HG02763 (cell line): ENCODE data around the gene PODNL1.
A peak's percentile ranks its signal among the peaks of the same experiment; 100 is the strongest.

Experiments
- ATAC-seq: cut with Tn5 transposase; IDR thresholded peaks from one replicate; pipeline ENCODE4 v1.9.1; 2021; ENCODE audit warnings: mild to moderate bottlenecking, moderate library complexity; ENCODE audit not compliant: unreplicated experiment

PODNL1 gene, protein sequence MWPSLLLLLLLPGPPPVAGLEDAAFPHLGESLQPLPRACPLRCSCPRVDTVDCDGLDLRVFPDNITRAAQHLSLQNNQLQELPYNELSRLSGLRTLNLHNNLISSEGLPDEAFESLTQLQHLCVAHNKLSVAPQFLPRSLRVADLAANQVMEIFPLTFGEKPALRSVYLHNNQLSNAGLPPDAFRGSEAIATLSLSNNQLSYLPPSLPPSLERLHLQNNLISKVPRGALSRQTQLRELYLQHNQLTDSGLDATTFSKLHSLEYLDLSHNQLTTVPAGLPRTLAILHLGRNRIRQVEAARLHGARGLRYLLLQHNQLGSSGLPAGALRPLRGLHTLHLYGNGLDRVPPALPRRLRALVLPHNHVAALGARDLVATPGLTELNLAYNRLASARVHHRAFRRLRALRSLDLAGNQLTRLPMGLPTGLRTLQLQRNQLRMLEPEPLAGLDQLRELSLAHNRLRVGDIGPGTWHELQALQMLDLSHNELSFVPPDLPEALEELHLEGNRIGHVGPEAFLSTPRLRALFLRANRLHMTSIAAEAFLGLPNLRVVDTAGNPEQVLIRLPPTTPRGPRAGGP

DNA sequence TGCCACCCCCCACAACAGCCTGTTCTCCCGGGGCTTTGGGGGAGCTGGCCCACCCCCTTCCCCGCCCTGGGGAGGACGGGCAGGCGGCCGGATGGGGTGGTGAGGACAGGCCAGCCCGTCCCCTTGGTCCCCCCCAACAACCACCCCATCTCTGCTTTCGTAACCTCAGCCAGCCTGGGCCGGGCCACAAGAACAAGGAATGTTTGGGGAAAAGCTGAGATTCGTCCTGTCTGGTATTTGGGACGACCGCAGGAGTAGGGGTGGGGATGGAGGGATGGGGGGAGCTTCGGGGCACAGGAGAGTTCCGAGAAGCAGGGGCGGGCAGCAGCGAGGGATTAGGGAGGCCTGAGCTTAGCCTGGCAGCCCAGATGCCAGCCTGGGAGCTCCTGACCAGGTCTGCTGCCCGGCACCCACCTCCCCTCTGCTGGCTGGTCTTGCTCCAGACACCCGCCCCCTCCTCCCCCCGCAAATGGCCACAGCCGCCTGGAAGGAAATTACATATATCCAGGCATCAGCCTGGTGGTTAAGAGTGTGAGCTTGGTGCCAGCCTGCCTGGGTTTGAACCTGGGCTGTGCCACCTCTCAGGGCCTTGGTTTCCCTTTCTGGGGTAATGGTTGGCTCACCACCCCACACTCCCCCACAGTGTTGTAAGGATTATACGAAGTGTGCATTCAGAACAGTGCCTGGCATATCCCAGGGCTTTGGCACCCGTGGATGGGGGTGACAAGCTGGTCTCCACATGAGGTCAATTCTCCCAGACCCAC, at the start of gene PODNL1:
TSS of gene PODNL1 (minus strand) at position 117 of the 764 bp plus-strand sequence. CDS start 236 bp downstream, outside the sequence.
- ATAC-seq: no peak

DNA sequence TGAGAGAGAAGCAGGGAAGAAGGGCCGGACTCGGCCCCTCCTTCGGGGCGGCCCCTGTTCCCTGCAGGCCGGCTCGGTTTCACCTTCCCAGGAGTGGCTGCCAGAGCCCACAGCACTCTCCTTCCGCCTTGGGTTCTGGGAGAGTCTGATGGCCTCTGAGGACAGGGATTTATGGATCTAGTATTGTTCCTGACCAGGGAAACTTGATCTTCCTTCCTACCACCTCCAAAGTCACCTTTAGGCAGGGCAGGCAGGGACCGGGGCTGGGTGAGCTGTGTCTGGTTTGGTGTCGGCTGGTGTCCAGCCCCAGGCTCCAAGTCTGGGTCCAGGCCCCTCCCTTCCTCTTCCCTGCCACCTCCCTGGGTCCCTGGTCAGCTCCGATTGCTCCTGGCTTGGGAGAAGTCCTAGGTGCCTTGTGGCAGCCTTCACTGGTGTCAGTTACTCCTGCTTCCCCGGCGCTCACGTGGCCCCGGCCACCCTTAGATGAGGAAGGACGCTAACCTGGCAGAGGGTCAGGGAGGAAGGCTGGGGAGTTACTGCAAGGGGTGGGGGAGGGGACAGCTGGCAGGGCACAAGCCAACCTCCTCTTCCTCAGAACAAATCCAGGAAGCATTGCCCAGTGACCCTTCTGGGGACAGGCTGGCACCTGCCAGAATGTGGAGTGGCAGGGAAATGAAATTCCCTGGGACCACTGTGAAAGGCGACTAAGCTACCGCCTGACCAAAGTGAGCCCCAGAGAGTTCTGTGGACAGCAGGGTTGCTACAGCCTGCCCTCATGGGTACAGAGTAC, 49.1 kb upstream of the PODNL1 start:
- no peak for ATAC-seq

DNA sequence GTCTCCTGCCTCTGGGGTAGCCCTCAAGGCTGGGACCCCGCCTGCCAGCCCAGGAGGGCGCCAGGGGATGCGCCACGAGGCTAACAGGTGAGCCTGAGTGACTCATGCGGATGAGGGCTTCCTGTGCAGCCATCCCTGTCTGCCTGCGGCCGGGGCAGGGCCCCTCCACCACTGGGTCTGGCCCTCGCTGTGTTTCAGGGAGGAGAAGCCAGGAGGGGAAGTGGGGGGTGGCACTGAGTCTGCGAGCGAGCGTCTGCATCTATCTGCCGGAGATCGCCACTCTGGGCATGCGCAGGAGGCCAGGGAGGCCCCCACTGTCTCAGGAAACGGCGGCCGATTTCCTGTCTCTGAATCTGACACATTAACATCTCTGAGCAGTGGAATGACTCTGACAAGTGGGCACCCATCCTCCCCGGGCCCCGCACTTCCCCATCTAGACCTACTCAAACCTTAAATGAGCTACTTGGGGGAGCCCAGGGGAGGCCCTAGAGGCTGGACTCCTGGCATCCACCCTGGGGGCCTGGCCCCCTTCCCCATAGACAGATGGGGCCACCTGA, 48.2 kb upstream of the PODNL1 start:
- peak; percentile 79 for ATAC-seq

DNA sequence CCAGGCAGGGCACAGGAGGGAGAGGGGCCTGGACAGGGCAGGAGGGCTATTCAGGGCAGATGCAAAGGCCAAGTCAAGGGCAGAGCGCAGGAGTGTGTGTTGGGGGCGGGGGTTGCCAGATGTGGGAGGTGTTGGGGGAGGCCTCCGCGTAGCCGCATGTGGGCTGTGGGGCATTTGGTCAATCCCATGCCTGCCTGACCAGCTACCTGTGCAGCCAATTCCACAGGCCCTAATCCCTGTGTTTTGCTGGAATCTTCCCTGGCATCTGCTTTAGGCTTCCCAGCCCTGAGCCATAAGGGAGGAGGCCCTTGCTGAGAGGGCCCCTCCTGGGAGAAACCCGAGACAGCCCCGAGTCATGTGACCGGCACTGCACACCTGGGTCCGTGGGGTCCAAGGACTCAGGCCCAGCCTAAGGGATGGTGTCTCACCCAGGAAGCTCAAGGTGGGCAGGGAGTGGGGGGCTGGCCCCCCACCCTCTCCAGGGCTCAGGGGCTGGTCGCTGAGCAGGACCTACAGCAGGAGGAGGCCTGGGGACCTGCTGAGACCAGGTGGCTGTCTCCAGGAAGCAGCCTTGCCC, 47.6 kb upstream of the PODNL1 start:
- peak; percentile 16 for ATAC-seq

DNA sequence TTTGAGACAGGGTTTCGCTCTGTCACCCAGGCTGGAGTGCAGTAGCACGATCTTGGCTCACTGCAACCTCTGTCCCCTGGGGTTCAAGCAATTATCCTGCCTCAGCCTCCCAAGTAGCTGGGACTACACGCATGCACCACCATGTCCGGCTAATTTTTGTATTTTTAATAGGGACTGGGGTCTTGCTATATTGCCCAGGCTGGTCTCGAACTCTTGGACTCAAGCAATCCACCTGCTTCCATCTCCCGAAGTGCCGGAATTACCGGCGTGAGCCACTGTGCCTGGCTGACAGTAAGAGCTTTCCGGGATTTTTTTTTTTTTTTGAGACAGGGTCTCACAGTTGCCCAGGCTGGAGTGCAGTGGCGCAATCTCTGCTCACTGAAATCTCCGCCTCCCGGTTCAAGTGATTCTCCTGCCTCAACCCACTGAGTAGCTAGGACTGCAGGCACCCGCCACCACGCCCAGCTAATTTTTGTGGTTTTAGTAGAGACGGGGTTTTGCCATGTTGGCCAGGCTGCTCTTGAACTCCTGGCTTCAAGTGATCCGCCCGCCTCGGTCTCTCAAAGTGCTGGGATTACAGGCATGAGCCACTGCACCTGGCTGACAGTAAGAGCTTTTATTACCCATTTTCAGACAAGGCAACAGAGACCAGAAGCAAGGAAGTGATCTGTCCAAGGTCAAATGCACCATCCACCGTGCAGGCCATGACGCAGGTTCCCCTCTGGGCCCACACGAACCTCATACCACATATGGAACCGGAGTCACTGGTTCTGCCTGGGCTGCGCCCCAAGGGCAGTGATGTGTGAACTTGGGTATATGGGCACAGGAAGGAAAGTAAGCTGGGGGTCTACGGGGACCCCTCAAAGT, 46.9 kb upstream of the PODNL1 start:
- no peak for ATAC-seq

DNA sequence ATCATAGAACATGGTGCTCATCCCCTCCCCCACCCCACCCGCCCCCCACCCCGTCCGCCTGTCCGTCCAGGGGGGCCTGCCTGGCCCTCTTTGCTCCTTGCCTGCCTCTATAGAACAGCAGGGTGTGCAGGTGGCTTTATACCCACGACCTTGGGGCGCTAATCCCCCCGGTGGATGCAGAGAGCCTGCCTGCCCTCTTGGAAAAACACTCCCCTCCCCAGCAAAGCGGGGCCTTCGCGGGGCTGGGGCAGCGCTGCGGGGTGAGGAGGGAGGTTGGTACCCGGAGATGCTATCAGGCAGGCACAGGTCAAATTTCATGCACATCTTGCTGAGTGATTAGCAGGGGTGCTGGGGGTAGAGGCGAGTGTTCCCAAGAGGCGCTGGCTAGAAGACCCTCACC, 46.0 kb upstream of the PODNL1 start:
- no peak for ATAC-seq

DNA sequence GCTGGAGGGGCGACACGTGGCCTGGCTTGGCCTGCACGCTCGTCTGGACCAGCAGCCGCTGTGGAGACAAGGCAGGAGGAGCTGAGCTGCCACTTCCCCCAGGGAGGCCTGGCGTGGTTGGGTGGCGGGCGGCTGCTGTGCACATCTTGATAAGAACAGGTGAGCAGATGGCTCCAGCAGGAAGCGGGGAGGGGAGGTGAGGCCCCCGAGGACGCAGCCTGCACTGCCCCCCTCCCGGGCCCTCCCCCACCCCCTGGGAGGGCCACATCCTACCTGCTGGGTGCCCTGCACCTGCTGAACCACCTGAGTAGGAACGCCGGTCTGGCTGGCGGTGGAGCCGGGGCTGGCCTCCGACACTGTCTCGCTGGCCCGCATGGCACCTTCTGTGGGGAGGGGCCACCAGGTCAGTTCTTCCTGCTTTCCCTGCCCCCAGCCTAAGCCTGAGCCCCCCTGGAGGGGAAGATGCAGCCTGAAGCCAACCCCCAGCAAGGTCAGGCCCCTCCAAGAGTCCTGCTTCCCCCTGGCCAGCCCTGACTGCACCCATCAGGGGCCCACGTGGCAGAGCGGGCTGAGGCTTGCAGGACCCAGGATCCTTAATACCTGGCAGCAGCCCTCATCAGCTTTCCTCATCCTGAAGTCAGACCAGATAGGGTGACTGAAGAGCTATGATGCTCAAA, 45.1 kb upstream of the PODNL1 start:
- no peak for ATAC-seq

DNA sequence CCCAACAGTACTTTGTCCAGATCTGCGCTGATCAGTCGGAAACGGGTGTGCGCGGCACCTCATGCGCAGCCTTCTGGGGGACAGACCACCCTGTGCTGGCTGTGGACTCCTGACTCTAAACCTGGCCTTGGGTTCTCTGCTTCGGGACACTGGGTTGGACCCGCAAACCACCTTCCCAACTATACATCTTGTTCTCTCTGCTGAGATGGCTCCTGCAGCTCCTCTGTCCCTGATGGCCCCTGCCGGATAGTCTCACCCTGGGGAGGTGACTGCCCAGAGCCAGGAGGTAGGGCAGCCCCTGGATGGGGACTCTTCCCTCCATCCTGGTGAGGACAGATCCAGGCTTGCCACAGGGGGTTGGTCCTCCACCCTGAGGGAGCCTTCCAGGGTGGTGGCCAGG, 44.6 kb upstream of the PODNL1 start:
- ATAC-seq: no peak

DNA sequence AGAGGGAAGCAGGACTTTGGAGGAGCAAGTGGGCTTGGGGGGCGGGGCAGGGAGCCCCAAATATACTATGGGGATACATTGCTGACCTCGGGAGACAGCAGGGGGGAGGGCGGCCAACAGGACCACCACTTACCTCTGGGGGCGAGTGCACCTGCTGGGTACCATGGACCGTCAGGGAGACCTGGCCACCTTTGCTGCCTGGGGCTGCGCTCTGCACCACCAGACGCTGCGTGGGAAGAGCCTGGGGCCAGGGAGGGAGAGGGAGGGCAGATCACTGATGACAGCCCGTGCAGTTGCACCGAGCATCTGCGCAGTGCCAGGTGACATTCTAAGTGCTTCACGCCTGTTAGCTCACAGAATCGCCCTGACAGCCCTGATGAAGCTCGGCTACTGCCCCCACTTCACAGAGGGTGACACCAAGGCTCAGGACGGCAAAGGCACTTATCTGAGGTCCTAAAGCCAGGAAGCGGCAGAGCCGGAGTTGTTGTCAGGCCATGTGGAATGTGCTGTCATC, 43.8 kb upstream of the PODNL1 start:
- ATAC-seq: no peak

DNA sequence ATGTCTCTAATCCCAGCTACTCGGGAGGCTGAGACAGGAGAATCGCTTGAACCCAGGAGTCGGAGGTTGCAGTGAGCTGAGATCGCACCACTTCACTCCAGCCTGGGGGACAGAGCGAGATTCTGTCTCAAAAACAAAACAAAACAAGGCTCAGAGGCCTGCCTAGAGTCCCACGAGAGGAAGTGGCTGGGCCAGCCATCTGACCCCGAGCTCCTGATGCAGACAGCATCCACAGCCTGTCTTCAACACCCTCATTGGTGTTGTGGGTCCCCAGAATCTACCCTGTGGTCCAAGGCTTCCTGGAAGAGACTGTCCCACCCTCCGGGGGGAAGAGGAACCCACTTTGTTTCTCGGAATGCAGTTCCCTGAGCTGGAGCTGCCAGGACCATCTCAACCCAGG, 43.2 kb upstream of the PODNL1 start:
- no peak for ATAC-seq

DNA sequence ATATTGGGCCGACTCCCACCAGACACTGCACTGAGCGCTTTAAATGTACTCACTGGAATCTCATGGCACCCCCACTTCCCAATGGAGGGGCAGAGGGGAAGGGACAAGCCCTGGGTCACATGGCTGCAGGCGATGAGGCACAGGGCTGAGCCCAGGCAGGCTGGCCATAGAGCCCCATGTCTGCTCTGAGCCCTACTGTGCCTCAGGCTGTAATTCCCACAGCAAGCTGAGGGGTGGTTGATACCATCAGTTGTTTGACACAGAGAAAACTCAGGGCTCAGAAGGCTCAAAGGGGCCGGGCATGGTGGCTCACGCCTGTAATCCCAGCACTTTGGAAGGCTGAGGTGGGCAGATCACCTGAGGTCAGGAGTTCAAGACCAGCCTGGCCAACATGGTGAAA, 42.8 kb upstream of the PODNL1 start:
- no peak for ATAC-seq

DNA sequence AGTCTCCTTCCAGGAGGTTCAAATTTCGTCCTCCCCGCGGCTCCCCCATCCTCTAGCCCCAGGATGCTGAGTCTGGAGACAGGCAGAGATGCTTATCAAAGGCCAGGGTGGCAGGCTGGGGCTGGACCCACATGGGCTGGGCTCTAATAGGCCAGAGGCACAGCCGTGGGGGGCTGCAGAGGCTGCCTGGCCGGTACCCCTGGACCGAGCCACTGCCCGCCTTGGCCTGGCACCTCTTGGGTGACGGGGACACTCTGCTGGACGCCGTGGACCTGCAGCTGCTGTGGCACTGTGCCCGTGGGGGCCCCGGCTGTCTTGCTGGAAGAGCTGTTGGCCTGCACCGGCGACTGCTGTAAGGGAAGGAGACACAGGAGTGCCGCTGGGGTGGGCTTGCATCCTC, 42.1 kb upstream of the PODNL1 start:
- no peak for ATAC-seq

DNA sequence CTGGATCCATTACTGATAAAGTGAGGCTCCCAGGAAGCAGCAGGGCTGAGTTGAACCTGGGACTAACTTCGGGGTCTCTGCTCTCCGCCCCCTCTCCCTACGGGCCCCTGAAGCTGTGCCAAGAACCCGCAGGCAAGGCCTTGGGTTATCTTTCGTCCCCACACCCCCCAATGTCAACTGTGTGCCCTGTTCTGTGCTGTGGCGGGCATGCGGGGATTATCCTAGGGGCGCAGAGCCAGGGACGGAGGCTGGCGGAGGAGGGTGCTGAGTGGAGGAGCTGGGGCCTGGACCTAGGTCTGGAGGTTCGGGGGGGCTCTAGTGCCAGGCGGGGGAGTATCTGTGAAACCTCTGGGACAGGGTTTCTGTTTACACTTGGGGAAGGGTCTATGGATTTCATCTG, 41.5 kb upstream of the PODNL1 start:
- ATAC-seq: no peak

DNA sequence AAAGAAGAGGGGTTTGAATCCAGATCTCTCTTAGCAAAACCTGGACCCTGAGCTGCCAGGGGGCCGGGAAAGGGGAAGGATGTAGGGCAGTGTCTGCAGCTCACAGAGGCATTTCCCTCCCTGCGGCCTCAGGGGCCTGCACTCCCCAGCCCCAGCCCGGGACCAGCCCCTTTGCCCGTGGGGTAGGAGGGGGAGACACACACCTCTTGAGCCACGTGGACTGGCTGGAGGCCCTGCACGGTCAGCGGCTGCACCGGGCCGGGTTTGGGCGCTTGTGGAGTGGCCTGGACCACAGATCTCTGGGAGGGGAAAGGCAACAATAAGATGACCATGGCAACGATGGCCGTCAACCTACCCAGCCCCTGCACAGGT, 41.0 kb upstream of the PODNL1 start:
- no peak for ATAC-seq

DNA sequence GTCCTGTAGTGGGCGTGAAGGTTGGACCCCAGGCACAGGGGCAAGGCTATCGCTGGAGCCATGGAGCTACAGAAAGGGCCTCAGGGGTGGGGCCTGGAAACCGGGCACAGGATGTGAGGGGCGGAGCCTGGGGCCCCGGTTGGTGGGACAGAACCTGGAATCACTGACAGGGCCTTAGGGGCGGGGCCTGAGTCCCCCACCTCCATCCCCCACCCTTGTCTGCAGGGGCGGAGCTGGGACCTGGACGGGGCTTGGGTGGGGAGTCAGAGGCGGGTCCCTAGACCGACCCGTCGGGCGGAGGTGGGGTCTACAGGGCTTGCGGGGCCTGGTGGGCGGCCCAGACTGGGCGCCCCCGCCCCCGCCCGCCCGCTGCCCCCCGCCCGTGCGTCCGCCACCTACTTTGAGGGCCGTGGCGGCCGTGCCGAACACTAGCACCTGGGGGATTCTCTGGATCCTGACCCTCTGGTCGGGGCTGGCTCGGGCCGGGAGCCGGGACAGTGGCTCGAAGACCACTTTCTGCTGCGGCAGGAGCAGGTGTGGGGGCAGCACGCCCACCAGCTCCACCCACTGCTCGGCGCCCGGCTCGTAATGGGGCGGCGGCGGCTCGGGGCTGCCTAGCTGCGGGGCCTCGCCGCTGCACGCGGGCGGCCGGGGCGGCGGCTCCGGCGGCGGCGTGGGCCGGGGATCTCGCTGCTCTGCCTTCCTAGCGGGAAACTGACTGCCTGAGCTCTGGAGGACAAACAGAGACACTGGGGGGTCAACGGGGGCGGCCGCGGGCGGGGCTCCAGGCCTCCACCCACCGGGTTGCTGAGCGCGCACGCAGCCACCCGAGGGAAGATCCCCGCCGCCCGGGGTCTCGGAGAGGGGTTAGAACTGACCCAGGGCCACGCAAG, 40.4 kb upstream of the PODNL1 start:
- ATAC-seq: no peak

DNA sequence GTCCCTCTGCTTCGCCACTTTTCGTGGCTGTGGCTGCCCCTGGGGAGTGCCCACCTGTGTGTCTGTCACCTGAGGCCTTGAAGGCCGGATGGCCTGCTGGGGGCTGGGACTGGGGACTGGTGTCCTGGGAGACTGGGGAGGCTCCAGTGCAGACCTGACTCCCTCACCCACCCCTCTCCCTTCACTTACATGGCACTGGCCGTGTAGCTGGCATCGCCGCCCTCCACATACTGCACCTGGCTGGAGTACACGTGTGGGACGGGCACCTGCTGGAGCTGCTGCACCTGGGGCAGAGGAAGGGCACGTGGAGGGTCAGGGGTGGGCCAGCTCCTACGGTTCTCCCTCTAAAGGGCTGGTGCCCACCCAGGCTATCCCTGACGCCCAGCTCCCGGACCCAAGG, 39.6 kb upstream of the PODNL1 start:
- no peak for ATAC-seq

DNA sequence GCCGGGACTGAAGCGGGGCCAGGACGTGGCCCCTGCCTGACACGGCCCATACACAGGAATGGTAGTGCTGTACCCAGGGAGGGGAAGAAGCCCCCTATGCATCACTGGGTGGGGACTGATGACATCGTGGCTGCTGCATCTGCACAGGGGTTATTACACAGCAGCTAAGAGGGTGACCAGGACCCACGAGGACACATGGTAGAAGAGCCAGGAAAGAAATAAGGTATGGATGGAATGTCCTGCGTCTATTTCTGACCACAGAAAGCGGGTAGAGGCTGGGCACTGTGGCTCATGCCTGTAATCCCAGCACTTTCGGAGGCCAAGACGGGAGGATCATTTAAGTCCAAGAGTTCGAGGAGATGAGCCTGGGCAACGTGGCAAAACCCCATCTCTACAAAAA, 38.2 kb upstream of the PODNL1 start:
- no peak for ATAC-seq

DNA sequence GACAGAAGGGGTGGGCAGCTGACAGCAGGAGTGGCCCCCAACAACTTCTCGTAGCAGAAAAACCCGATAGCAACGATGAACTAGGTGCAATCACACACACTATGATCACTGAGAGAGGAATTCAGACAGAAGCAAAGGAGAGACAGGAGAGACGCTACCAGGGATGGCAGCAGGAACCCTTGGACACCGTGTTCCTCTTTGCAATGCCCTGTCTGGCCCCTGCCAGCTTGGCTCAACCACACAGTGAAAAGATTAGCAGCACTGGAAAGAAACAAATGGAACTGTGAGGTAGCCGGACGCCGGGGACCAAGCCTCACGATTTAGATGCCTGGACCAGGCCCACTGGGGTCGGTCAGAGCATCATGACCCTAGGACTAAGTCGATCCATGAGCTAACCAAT, 37.7 kb upstream of the PODNL1 start:
- no peak for ATAC-seq
